ENCODE data around the gene RARRES1.

DNA sequence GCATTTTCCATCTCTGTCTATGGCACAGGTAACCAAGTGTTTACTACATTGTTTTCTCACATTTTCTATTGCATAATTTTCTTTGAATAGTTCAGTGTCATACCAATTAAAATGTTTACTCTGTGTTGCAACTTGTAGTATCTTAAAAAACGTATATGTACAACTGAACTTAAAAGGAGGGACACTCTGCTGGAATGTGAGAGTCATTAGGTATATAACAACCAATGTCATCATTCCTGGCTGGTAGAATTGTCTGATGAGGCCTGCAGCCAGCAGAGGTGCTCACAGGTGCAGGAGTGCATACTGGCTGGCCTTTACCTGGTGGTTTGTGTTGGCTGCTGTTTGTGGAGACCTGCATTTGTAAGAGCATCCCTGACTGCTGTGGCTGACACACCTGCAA lies 19.1 kb upstream of the RARRES1 start:
- TF ChIP-seq, protein P1, sequence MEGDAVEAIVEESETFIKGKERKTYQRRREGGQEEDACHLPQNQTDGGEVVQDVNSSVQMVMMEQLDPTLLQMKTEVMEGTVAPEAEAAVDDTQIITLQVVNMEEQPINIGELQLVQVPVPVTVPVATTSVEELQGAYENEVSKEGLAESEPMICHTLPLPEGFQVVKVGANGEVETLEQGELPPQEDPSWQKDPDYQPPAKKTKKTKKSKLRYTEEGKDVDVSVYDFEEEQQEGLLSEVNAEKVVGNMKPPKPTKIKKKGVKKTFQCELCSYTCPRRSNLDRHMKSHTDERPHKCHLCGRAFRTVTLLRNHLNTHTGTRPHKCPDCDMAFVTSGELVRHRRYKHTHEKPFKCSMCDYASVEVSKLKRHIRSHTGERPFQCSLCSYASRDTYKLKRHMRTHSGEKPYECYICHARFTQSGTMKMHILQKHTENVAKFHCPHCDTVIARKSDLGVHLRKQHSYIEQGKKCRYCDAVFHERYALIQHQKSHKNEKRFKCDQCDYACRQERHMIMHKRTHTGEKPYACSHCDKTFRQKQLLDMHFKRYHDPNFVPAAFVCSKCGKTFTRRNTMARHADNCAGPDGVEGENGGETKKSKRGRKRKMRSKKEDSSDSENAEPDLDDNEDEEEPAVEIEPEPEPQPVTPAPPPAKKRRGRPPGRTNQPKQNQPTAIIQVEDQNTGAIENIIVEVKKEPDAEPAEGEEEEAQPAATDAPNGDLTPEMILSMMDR (IDR thresholded peaks at IDR 0.05), result no peak
- no peak for TF ChIP-seq POLR2A (IDR thresholded peaks at IDR 0.05)

Data from testis (tissue), 2 donors.